ENCODE measurements around the gene ARID1B. TPM values are rescaled to one million over a fixed set of nuclear protein-coding genes. Genes with fewer than 3 reads are reported as not detected.

ARID1B gene
- total and polyA plus RNA-seq, 7 donors = 8.4 to 115 (median 69.6) TPM

DNA sequence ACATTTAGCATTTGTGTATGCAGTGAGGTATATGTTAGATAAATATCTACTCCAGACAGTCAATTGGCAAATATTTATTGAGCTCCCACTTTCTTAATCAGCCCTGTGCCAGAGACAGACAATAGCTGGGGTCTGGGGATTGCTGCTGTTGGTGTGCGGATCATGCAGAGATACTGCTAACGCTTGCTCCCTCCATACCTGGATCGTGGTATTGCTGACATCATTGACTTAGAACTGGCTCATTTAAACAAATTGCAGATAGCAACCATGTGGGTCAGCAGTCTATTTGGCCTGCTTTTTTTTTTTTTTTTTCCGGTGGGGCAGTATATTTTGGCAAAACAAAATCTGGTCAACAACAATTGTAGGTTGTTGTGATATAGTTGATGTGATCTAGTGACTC is 9.5 kb downstream of the ARID1B start:
- intact Hi-C loops (cut with DNase I) = no loop called here
- no peaks in the 10 kb centered on the region for H3K9me3 ChIP-seq
- no peaks in the 10 kb centered on the region for H3K27me3 ChIP-seq
- TF ChIP-seq POLR2AphosphoS5 (IDR thresholded peaks at IDR 0.05) (no peak), POLR2A (IDR thresholded peaks at IDR 0.05) (no peak), EP300 (IDR thresholded peaks at IDR 0.05) (no peak)
- TF ChIP-seq, protein P1, sequence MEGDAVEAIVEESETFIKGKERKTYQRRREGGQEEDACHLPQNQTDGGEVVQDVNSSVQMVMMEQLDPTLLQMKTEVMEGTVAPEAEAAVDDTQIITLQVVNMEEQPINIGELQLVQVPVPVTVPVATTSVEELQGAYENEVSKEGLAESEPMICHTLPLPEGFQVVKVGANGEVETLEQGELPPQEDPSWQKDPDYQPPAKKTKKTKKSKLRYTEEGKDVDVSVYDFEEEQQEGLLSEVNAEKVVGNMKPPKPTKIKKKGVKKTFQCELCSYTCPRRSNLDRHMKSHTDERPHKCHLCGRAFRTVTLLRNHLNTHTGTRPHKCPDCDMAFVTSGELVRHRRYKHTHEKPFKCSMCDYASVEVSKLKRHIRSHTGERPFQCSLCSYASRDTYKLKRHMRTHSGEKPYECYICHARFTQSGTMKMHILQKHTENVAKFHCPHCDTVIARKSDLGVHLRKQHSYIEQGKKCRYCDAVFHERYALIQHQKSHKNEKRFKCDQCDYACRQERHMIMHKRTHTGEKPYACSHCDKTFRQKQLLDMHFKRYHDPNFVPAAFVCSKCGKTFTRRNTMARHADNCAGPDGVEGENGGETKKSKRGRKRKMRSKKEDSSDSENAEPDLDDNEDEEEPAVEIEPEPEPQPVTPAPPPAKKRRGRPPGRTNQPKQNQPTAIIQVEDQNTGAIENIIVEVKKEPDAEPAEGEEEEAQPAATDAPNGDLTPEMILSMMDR (IDR thresholded peaks at IDR 0.05) = no peak
- no peak overlapping the region for H3K27ac ChIP-seq
- no peak for DNase-seq
- 89 to 90% methylated on average over 4 of the region's 4 CpGs for WGBS, 2 donors
- peaks cover 0 to 94% (median 78%) of the 10 kb centered on the region in 4 donors for H3K4me1 ChIP-seq
- H3K36me3 ChIP-seq = no peaks in the 10 kb centered on the region
- H3K4me3 ChIP-seq = no peak overlapping the region

DNA sequence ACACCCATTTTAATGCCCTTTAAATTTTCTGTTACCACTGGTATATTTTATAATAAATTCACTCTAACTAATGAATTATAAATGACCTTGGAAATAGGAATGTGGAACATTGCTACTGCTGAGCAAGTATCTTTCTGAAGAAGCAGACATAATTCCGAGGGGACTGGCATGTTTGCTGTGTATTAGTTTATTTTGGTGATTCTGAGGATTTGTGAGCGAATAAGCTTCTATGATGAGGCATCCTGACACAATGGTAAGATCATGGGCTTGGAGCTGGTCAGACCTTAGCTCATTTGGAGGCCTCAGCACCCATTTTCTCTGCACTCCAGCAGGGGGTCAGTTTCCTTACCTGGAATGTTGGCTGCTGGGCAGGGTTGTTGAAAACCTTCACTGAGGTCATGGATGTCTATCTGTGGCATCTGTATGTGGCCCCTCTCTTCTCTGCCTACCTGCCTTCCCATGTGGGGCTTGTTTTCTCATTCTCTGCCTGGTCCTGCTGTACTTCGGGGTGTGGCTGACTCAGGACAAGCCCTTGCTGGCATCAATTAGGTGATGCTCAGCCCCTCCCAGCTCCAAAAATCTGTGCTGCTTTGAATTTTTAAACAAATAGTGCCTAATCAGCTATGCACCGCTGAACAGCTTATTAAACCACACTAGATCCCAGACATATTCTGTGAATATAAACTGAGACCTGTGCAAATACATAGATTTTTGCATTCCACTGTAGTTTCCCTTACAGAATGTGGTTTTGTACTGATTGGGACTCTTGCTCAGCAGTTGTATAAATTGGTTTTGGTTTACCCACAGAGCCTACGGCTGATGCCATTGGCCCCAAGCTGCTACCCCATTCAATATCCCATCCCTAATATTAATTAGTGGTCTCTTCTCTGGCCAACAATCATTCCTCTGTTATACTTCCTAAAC is 10.7 kb downstream of the ARID1B start:
- H3K27me3 ChIP-seq = no peaks in the 10 kb centered on the region
- no peak for DNase-seq
- peaks cover 0 to 100% (median 81%) of the 10 kb centered on the region in 4 donors for H3K4me1 ChIP-seq
- H3K9me3 ChIP-seq = no peaks in the 10 kb centered on the region
- H3K36me3 ChIP-seq = no peaks in the 10 kb centered on the region
- H3K4me3 ChIP-seq = no peak overlapping the region
- intact Hi-C loops (cut with DNase I) = no loop called here
- H3K27ac ChIP-seq = no peak overlapping the region
- TF ChIP-seq POLR2AphosphoS5 (IDR thresholded peaks at IDR 0.05) = no peak
- no peak for TF ChIP-seq EP300 (IDR thresholded peaks at IDR 0.05)
- TF ChIP-seq, protein P1 (IDR thresholded peaks at IDR 0.05) = no peak
- no peak for TF ChIP-seq POLR2A (IDR thresholded peaks at IDR 0.05)
- WGBS, 2 donors = 76 to 80% methylated on average over 5 of the region's 5 CpGs

DNA sequence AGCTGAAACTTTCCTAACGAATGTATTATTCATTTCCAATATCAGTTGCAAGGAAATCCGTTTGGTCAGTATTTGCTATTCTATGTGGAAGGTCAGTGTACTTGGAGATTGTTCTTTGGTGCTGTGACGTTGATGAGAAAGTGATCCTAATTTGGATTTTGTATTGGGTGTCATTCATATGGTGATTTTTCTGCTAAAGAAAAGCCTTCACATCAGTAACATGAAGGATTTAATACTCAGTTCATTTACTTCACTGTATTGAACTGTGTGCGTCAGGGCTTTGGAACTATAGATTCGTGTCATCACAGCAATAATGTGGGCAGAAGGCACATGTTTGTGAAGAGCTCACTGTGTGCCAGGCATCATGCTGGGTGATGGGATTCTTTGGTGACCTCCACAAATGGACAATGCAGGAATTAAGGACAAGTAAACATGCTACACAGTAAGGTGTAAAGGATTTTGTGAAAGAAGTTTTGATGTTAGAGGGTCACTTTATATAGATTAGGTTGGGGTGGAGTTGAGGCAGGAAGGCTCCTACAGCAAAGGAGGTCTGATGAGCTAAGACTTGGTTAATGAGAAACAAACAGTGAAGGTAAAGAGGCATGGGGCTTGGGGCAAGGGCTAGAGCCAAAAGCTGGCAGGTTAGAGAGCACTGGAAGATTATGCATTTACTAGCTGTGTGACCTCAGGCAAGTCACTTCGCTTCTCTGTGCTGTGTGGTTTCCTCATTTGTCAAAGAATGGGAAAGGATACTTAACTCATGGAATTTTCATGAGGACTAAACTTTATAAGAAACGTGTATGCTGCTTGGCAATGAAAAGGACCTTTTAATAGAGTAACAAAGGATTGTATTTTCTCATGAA is 12.1 kb downstream of the ARID1B start:
- WGBS, 2 donors = 75 to 82% methylated on average over 7 of the region's 7 CpGs
- no peaks in the 10 kb centered on the region for H3K9me3 ChIP-seq
- intact Hi-C loops (cut with DNase I) = no loop called here
- TF ChIP-seq, protein P1 (IDR thresholded peaks at IDR 0.05) = no peak
- DNase-seq = no peak
- H3K27ac ChIP-seq = no peak overlapping the region
- peaks cover 0 to 98% (median 77%) of the 10 kb centered on the region in 4 donors for H3K4me1 ChIP-seq
- no peaks in the 10 kb centered on the region for H3K27me3 ChIP-seq
- no peaks in the 10 kb centered on the region for H3K36me3 ChIP-seq
- H3K4me3 ChIP-seq = no peak overlapping the region

DNA sequence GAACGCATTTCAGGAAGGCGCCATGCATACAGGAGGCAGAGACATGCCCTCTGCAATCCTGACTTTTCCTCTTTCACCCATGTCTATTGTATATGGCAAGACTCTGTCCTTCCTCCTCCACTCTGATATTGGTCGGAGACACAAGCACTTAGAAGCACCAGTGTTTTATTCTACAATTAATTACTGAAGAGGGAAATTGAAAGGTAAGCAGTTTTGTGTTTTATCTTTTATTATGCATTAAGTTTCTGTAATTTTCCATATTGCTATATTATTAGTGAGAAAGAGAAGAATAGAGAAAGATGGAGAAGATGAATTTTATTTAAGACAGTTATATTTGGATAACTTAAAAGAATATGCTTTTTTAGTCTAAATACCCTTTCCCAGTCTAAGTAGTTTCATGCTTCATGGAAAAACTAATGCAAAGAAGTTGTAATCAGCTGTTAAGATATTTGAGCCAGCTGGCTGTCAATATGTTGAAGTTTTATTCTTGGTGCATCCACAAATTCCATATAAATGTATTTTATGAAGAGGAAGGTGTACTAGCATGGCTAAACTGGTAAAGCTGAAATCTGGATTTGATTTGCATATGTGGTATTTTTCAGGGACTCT is 13.6 kb downstream of the ARID1B start:
- no peaks in the 10 kb centered on the region for H3K36me3 ChIP-seq
- H3K27ac ChIP-seq = no peak overlapping the region
- intact Hi-C loops (cut with DNase I) = no loop called here
- DNase-seq = no peak
- TF ChIP-seq, protein P1 (IDR thresholded peaks at IDR 0.05) = no peak
- TF ChIP-seq EP300 (IDR thresholded peaks at IDR 0.05) = no peak
- no peak for TF ChIP-seq POLR2AphosphoS5 (IDR thresholded peaks at IDR 0.05)
- TF ChIP-seq POLR2A (IDR thresholded peaks at IDR 0.05) = no peak
- H3K4me1 ChIP-seq = peaks cover 0 to 97% (median 84%) of the 10 kb centered on the region in 4 donors
- no peaks in the 10 kb centered on the region for H3K9me3 ChIP-seq
- H3K4me3 ChIP-seq = no peak overlapping the region
- 82 to 89% methylated on average over 3 of the region's 3 CpGs for WGBS, 2 donors
- no peaks in the 10 kb centered on the region for H3K27me3 ChIP-seq
